Rectal smooth muscle tissue (tissue), 1 donor: ENCODE measurements around the gene CAPN13.

Source experiments
- H3K27ac ChIP-seq: one replicate; pipeline ENCODE4 v1.7.0; 2013; ENCODE audit warnings: low read depth, low read length, inconsistent platforms
- H3K27me3 ChIP-seq: one replicate; pipeline ENCODE4 v1.7.0; 2013; ENCODE audit warnings: low read length; ENCODE audit not compliant: control insufficient read depth, insufficient read depth
- H3K36me3 ChIP-seq: one replicate; pipeline ENCODE4 v1.7.0; 2013; ENCODE audit warnings: low read length; ENCODE audit not compliant: control insufficient read depth, insufficient read depth
- H3K4me1 ChIP-seq: one replicate; pipeline ENCODE4 v1.7.0; 2013; ENCODE audit warnings: low read length; ENCODE audit not compliant: control insufficient read depth, insufficient read depth
- H3K4me3 ChIP-seq: one replicate; pipeline ENCODE4 v1.7.0; 2013; ENCODE audit warnings: low read length
- H3K9ac ChIP-seq: one replicate; pipeline ENCODE4 v1.7.0; 2013; ENCODE audit warnings: low read length

Gene CAPN13

GRCh38 chr2:30802611-30803010 is 4.6 kb downstream of the CAPN13 start:
- H3K27ac ChIP-seq, result no peak overlapping the region
- no peaks in the 10 kb centered on the region for H3K36me3 ChIP-seq

GRCh38 chr2:30801821-30802455 is 5.3 kb downstream of the CAPN13 start:
- Histone ChIP-seq H3K4me3 (no peak overlapping the region), H3K27ac (no peak overlapping the region), H3K36me3 (no peaks in the 10 kb centered on the region), H3K9ac (no peak overlapping the region), H3K27me3 (no peaks in the 10 kb centered on the region), H3K4me1 (no peaks in the 10 kb centered on the region)

More at GRCh38 chr2:30802611-30803010, 4.6 kb downstream of the CAPN13 start:
- Histone ChIP-seq H3K4me3 (no peak overlapping the region), H3K27me3 (no peaks in the 10 kb centered on the region), H3K9ac (no peak overlapping the region), H3K4me1 (no peaks in the 10 kb centered on the region)

- no peaks in the 10 kb centered on the region for H3K27me3 ChIP-seq
- H3K36me3 ChIP-seq, result no peaks in the 10 kb centered on the region
- no peak overlapping the region for H3K4me3 ChIP-seq
- no peak overlapping the region for H3K9ac ChIP-seq
- no peaks in the 10 kb centered on the region for H3K4me1 ChIP-seq
- no peak overlapping the region for H3K27ac ChIP-seq
Measured at GRCh38 chr2:30800159-30800558, 7.1 kb downstream of the CAPN13 start.

- no peaks in the 10 kb centered on the region for H3K36me3 ChIP-seq
- H3K27ac ChIP-seq, result no peak overlapping the region
- H3K9ac ChIP-seq, result no peak overlapping the region
- no peak overlapping the region for H3K4me3 ChIP-seq
- H3K4me1 ChIP-seq, result no peaks in the 10 kb centered on the region
- H3K27me3 ChIP-seq, result no peaks in the 10 kb centered on the region
Measured at GRCh38 chr2:30799366-30799765, 7.9 kb downstream of the CAPN13 start.

- no peaks in the 10 kb centered on the region for H3K4me1 ChIP-seq
- no peak overlapping the region for H3K27ac ChIP-seq
- no peaks in the 10 kb centered on the region for H3K27me3 ChIP-seq
- no peak overlapping the region for H3K4me3 ChIP-seq
- no peak overlapping the region for H3K9ac ChIP-seq
- H3K36me3 ChIP-seq, result no peaks in the 10 kb centered on the region
Measured at GRCh38 chr2:30798536-30798991, 8.7 kb downstream of the CAPN13 start.

GRCh38 chr2:30797381-30798015 is 9.7 kb downstream of the CAPN13 start:
- Histone ChIP-seq H3K36me3 (no peaks in the 10 kb centered on the region), H3K9ac (no peak overlapping the region), H3K4me1 (no peaks in the 10 kb centered on the region), H3K27me3 (no peaks in the 10 kb centered on the region), H3K4me3 (no peak overlapping the region), H3K27ac (no peak overlapping the region)

- Histone ChIP-seq H3K36me3 (no peaks in the 10 kb centered on the region), H3K27me3 (no peaks in the 10 kb centered on the region), H3K4me3 (no peak overlapping the region), H3K27ac (no peak overlapping the region), H3K4me1 (no peaks in the 10 kb centered on the region), H3K9ac (no peak overlapping the region)
Measured at GRCh38 chr2:30796699-30797098, 10.5 kb downstream of the CAPN13 start.

- H3K9ac ChIP-seq, result no peak overlapping the region
- H3K27ac ChIP-seq, result no peak overlapping the region
- no peak overlapping the region for H3K4me3 ChIP-seq
- H3K4me1 ChIP-seq, result no peaks in the 10 kb centered on the region
- no peaks in the 10 kb centered on the region for H3K27me3 ChIP-seq
- no peaks in the 10 kb centered on the region for H3K36me3 ChIP-seq
Measured at GRCh38 chr2:30792521-30792920, 14.7 kb downstream of the CAPN13 start.

GRCh38 chr2:30790879-30791278 is 16.4 kb downstream of the CAPN13 start:
- Histone ChIP-seq H3K27ac (no peak overlapping the region), H3K36me3 (no peaks in the 10 kb centered on the region), H3K9ac (no peak overlapping the region)

GRCh38 chr2:30789670-30790210 is 17.5 kb downstream of the CAPN13 start:
- no peak overlapping the region for H3K9ac ChIP-seq
- H3K4me1 ChIP-seq, result no peaks in the 10 kb centered on the region
- no peak overlapping the region for H3K4me3 ChIP-seq
- H3K27me3 ChIP-seq, result no peaks in the 10 kb centered on the region
- H3K27ac ChIP-seq, result no peak overlapping the region
- no peaks in the 10 kb centered on the region for H3K36me3 ChIP-seq

More at GRCh38 chr2:30790879-30791278, 16.4 kb downstream of the CAPN13 start:
- no peak overlapping the region for H3K4me3 ChIP-seq
- no peaks in the 10 kb centered on the region for H3K4me1 ChIP-seq
- no peaks in the 10 kb centered on the region for H3K27me3 ChIP-seq

GRCh38 chr2:30786923-30787685 is 20.1 kb downstream of the CAPN13 start:
- no peak overlapping the region for H3K9ac ChIP-seq
- H3K36me3 ChIP-seq, result no peaks in the 10 kb centered on the region
- H3K27ac ChIP-seq, result no peak overlapping the region
- no peaks in the 10 kb centered on the region for H3K27me3 ChIP-seq
- H3K4me3 ChIP-seq, result no peak overlapping the region
- no peaks in the 10 kb centered on the region for H3K4me1 ChIP-seq

GRCh38 chr2:30784682-30785081 is 22.6 kb downstream of the CAPN13 start:
- no peak overlapping the region for H3K9ac ChIP-seq
- no peak overlapping the region for H3K4me3 ChIP-seq
- H3K27me3 ChIP-seq, result no peaks in the 10 kb centered on the region
- H3K27ac ChIP-seq, result no peak overlapping the region
- H3K4me1 ChIP-seq, result no peaks in the 10 kb centered on the region
- no peaks in the 10 kb centered on the region for H3K36me3 ChIP-seq
